MCF 10A (cell line): Measurements from ENCODE around the gene ZNF76. TPM values are rescaled to one million over a fixed set of nuclear protein-coding genes. Genes with fewer than 3 reads are reported as not detected.
A peak's percentile ranks its signal among the peaks of the same experiment; 100 is the strongest.

Experiments used
- BruUV-seq: library from RNA; stranded (reverse); fragments of 400-500 nt; replicated peaks from 2 replicates; lab custom pipeline; 2021; lab: Mats Ljungman, UMichigan
- CTCF ChIA-PET: fragments of 300-600 bp; sonication (Branson Sonifier 250); formaldehyde crosslinking; extraction: SDS; loops from one replicate; lab custom pipeline; 2021; ENCODE audit warnings: antibody characterized with exemption, inconsistent platforms; lab: Yijun Ruan, JAX
- POLR2A ChIA-PET: fragments of 300-600, 350-650 bp; sonication (Branson Sonifier 250); formaldehyde crosslinking; extraction: SDS; loops from one replicate; lab custom pipeline; 2020; ENCODE audit warnings: antibody characterized with exemption, inconsistent platforms; lab: Yijun Ruan, JAX
- DNase-seq: peaks from one replicate; pipeline ENCODE4 v3.0.0-alpha.2; 2018; ENCODE audit not compliant: unreplicated experiment
- H3K27ac Mint-ChIP-seq: one replicate; pipeline ENCODE4 v1.8.0; 2022; ENCODE audit warnings: mild to moderate bottlenecking, low read depth, mixed read lengths; ENCODE audit not compliant: unreplicated experiment
- H3K27me3 Mint-ChIP-seq: one replicate; pipeline ENCODE4 v1.8.0; 2022; ENCODE audit warnings: mixed read lengths; ENCODE audit not compliant: insufficient read depth, unreplicated experiment
- H3K36me3 Mint-ChIP-seq: one replicate; pipeline ENCODE4 v1.8.0; 2022; ENCODE audit warnings: mild to moderate bottlenecking, moderate library complexity, mixed read lengths; ENCODE audit not compliant: insufficient read depth, unreplicated experiment
- H3K4me1 Mint-ChIP-seq: one replicate; pipeline ENCODE4 v1.8.0; 2022; ENCODE audit warnings: mixed read lengths; ENCODE audit not compliant: insufficient read depth, unreplicated experiment
- H3K4me3 Mint-ChIP-seq: one replicate; pipeline ENCODE4 v1.8.0; 2022; ENCODE audit warnings: mild to moderate bottlenecking, moderate library complexity, mixed read lengths; ENCODE audit not compliant: unreplicated experiment
- H3K9me3 Mint-ChIP-seq: one replicate; pipeline ENCODE4 v1.8.0; 2022; ENCODE audit warnings: mixed read lengths; ENCODE audit not compliant: unreplicated experiment
- intact Hi-C: fragments of 100-400 bp; cut with micrococcal nuclease; formaldehyde crosslinking; loops from 2 replicates; pipeline ENCODE4 v1.14.1; 2022
- total RNA-seq: library from RNA; stranded (reverse); gene quantifications from 2 replicates; pipeline ENCODE4 v1.2.3, GENCODE V29; 2022
- TF ChIP-seq, protein P1 (sequence below): fragments of 200-600 bp; IDR thresholded peaks from one replicate; pipeline ENCODE4 v1.8.0; 2022; ENCODE audit warnings: antibody characterized with exemption, mild to moderate bottlenecking; ENCODE audit not compliant: unreplicated experiment

The ZNF76 gene
- total RNA-seq, 1 experiment from 2014 or later = 28.0 TPM

DNA sequence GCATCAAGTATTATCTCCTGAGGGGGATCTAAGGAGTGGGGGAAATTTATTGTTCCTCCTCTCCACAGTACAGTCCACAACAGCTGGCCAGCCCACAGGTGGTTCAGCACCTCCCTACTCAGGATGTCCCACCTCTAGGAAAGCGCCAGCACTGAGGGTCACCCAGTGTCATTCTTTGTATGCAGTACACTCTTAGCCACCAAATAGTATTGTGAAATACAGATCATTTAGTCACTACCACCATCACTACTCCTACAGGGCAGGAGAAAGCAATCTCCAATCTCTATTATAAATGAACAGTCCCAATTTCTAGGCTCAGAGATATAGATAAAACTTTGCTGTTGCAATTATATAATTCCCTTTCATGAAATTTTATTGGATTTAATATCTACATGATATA lies 6.3 kb upstream of the ZNF76 start:
- intact Hi-C loops = no loop called here
- no TSS peak for BruUV-seq
- TF ChIP-seq, protein P1, sequence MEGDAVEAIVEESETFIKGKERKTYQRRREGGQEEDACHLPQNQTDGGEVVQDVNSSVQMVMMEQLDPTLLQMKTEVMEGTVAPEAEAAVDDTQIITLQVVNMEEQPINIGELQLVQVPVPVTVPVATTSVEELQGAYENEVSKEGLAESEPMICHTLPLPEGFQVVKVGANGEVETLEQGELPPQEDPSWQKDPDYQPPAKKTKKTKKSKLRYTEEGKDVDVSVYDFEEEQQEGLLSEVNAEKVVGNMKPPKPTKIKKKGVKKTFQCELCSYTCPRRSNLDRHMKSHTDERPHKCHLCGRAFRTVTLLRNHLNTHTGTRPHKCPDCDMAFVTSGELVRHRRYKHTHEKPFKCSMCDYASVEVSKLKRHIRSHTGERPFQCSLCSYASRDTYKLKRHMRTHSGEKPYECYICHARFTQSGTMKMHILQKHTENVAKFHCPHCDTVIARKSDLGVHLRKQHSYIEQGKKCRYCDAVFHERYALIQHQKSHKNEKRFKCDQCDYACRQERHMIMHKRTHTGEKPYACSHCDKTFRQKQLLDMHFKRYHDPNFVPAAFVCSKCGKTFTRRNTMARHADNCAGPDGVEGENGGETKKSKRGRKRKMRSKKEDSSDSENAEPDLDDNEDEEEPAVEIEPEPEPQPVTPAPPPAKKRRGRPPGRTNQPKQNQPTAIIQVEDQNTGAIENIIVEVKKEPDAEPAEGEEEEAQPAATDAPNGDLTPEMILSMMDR = no peak
- DNase-seq = no peak
- H3K4me1 Mint-ChIP-seq = peaks cover 10% of the 10 kb centered on the region
- POLR2A ChIA-PET = interaction anchor here (0.6 kb wide), 1 partner anchor 949 kb away, joined by 3 read pairs; no protein-coding TSS in a partner anchor
- CTCF ChIA-PET = no interaction called here
- no peak overlapping the region for H3K27ac Mint-ChIP-seq
- no peak overlapping the region for H3K4me3 Mint-ChIP-seq
- no peaks in the 10 kb centered on the region for H3K9me3 Mint-ChIP-seq
- peaks cover 7% of the 10 kb centered on the region for H3K36me3 Mint-ChIP-seq
- H3K27me3 Mint-ChIP-seq = no peaks in the 10 kb centered on the region

DNA sequence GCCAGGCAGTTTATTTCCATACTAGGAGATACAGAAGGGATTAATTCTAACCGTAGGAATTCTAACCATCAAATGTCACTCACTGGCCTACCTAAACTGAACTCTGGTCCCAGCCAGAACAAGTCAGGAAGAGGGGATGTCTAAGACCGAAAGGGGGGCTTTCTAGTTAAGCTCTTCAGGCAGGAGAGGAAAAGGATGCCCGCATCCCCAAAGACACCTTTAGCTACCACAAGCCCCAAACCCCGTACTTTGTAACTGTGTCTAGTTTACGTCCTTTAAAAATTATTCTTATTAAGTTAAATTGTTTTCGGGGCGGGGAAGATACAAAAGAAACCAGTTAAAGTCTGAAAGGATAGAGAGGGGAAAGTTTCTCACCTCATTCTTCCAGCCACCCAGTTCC lies 1.2 kb upstream of the ZNF76 start:
- POLR2A ChIA-PET = interaction anchor here (1.2 to 2.2 kb wide), 7 partner anchors 12 to 867 kb away, joined by 3 to 22 read pairs (median 3); partner anchors contain the start of genes ANKS1A and TAF11

DNA sequence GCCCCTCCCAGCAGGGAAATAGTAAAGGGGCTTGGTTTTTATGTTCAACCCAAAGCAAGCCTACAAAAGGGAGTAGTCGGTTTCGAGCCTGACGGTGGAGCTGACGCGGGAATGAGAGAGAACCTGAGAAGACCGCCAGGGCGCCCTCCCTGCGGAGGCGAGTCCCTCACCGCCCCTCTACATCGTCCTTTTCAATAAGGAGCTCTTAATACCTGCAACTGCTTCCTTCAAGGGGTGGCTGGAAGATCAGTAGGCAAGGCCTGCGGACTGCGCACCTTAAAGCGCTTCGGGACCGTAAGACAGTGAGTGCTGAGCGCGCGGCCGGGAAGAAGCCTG lies 709 bp upstream of the ZNF76 start:
- Mint-ChIP-seq H3K27me3 (no peaks in the 10 kb centered on the region), H3K4me3 (peak overlapping the region; percentile 88), H3K36me3 (peaks cover 6% of the 10 kb centered on the region), H3K9me3 (no peaks in the 10 kb centered on the region), H3K27ac (peak overlapping the region; percentile 98), H3K4me1 (peaks cover 32% of the 10 kb centered on the region)
- POLR2A ChIA-PET = interaction anchor here (0.6 to 2.2 kb wide), 16 partner anchors 10 to 868 kb away, joined by 3 to 22 read pairs (median 3); partner anchors contain the start of genes ANKS1A and TAF11
- intact Hi-C loops = no loop called here
- BruUV-seq = TSS peak; percentile 62
- TF ChIP-seq, protein P1 = no peak
- no peak for DNase-seq
- CTCF ChIA-PET = interaction anchor here (0.6 to 2.7 kb wide), 8 partner anchors 18 to 369 kb away, joined by 3 to 16 read pairs (median 3); no protein-coding TSS in a partner anchor

More for the DNA sequence above, 1.2 kb upstream of the ZNF76 start:
- CTCF ChIA-PET = interaction anchor here (0.9 to 2.7 kb wide), 5 partner anchors 17 to 368 kb away, joined by 3 to 16 read pairs (median 3); no protein-coding TSS in a partner anchor
- Mint-ChIP-seq H3K4me1 (peaks cover 34% of the 10 kb centered on the region), H3K27ac (peak overlapping the region; percentile 98), H3K4me3 (peak overlapping the region; percentile 88), H3K36me3 (peaks cover 6% of the 10 kb centered on the region), H3K9me3 (no peaks in the 10 kb centered on the region), H3K27me3 (no peaks in the 10 kb centered on the region)
- intact Hi-C loops = no loop called here
- no peak for DNase-seq
- BruUV-seq = no TSS peak
- TF ChIP-seq, protein P1 = no peak

DNA sequence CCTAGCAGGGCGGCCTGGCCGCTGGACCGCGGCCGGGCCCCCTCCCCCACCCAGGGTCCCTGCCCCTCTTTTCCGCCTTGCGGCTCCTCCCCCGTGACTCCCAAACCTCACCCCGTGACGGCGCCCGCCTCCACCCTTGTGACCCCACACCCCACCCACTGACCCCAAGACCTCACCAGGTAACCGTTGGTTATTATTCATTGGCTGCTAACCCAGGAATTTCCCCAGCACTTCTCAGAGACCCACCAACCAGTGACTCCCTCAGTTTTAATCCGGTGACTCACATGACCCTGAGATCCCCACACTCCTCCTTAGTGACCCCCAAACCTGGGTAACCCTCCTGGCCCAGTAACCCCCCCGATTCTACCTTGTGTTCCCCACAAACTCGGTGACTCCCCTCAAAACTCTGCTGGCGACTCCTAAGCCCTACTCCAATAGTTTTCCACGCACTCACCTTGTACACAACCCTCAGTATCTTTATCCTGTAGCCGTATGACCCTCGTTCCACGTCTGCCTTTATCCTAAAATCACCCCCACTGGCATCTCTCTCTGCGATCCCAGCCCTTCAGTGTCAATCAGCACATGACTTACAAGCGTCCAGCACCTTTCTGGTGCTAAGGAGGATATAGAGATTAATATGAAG lies 534 bp downstream of the ZNF76 start:
- H3K9me3 Mint-ChIP-seq = no peaks in the 10 kb centered on the region
- ChIA-PET POLR2A (interaction anchor here (0.7 to 2.2 kb wide), 12 partner anchors 12 to 372 kb away, joined by 3 to 22 read pairs (median 3); partner anchors contain the start of genes ANKS1A and TAF11), CTCF (interaction anchor here (0.6 to 1.7 kb wide), 2 partner anchors 113 to 546 kb away, joined by 4 to 5 read pairs; no protein-coding TSS in a partner anchor)
- no peaks in the 10 kb centered on the region for H3K27me3 Mint-ChIP-seq
- H3K27ac Mint-ChIP-seq = peak overlapping the region; percentile 98
- TSS peak; percentile 35 for BruUV-seq
- TF ChIP-seq, protein P1 = no peak
- peaks cover 6% of the 10 kb centered on the region for H3K36me3 Mint-ChIP-seq
- intact Hi-C loops = no loop called here
- peak; percentile 65 for DNase-seq
- H3K4me3 Mint-ChIP-seq = peak overlapping the region; percentile 88
- peaks cover 39% of the 10 kb centered on the region for H3K4me1 Mint-ChIP-seq
